Keratinocyte (primary cell): ENCODE measurements around the gene FAM120C. TPM values are rescaled to one million over a fixed set of nuclear protein-coding genes. Genes with fewer than 3 reads are reported as not detected.

ENCODE experiments used
- DNase-seq: peaks from one replicate; pipeline ENCODE4 v3.0.0-alpha.2; 2011; ENCODE audit warnings: low read depth, missing footprints, low spot score
- FAIRE-seq: peaks from 2 replicates; lab custom pipeline; 2011; peaks lifted over from hg19 to GRCh38; lab: Jason Lieb, UNC
- H2AFZ ChIP-seq: 2 replicates; pipeline ENCODE4 v1.6.0; 2012; ENCODE audit warnings: low read length, control low read depth, inconsistent platforms; ENCODE audit not compliant: control insufficient read depth
- H3K27ac ChIP-seq: 2 replicates; pipeline ENCODE4 v1.5.1; 2011; ENCODE audit warnings: low read length; ENCODE audit not compliant: control insufficient read depth, insufficient read depth
- H3K27me3 ChIP-seq: 3 replicates; pipeline ENCODE4 v1.6.0; 2011; ENCODE audit warnings: low read length; ENCODE audit not compliant: control insufficient read depth, insufficient read depth; ENCODE audit errors: extremely low read depth
- H3K36me3 ChIP-seq, 2 experiments: 2 replicates in 1 of 2; 3 replicates in 1 of 2; pipeline ENCODE4 v1.5.1; 2011; ENCODE audit warnings: low read length in 2 of 2, mild to moderate bottlenecking in 1 of 2; ENCODE audit not compliant: control insufficient read depth in 2 of 2, insufficient read depth in 2 of 2; ENCODE audit errors: extremely low read depth in 1 of 2
- H3K4me1 ChIP-seq: 3 replicates; pipeline ENCODE4 v1.5.1; 2011; ENCODE audit warnings: low read length; ENCODE audit not compliant: control insufficient read depth, insufficient read depth; ENCODE audit errors: extremely low read depth
- H3K4me2 ChIP-seq: 3 replicates; pipeline ENCODE4 v1.6.0; 2011; ENCODE audit warnings: low read depth, low read length; ENCODE audit not compliant: control insufficient read depth, insufficient read depth; ENCODE audit errors: extremely low read depth
- H3K4me3 ChIP-seq, 3 experiments: fragments of 200-600 bp in 1 of 3; sonication (generic) in 1 of 3; 2 replicates in 2 of 3; 3 replicates in 1 of 3; pipeline ENCODE4 v1.5.1; 2011 to 2016; ENCODE audit warnings: low read length in 3 of 3, mild to moderate bottlenecking in 3 of 3, control low read depth in 2 of 3, inconsistent platforms in 1 of 3, low read depth in 1 of 3, mixed read lengths in 1 of 3, mixed run types in 1 of 3, moderate library complexity in 1 of 3; ENCODE audit not compliant: control insufficient read depth in 2 of 3, insufficient read depth in 2 of 3; ENCODE audit errors: extremely low read depth in 1 of 3
- H3K79me2 ChIP-seq: 2 replicates; pipeline ENCODE4 v1.6.0; 2012; ENCODE audit warnings: low read length; ENCODE audit not compliant: control insufficient read depth, insufficient read depth
- H3K9ac ChIP-seq: 3 replicates; pipeline ENCODE4 v1.6.0; 2011; ENCODE audit warnings: low read length; ENCODE audit not compliant: control insufficient read depth, insufficient read depth; ENCODE audit errors: extremely low read depth
- H3K9me1 ChIP-seq: 3 replicates; pipeline ENCODE4 v1.6.0; 2011; ENCODE audit warnings: low read length; ENCODE audit not compliant: control insufficient read depth, insufficient read depth; ENCODE audit errors: extremely low read depth
- H3K9me3 ChIP-seq: 2 replicates; pipeline ENCODE4 v1.5.1; 2012; ENCODE audit warnings: low read depth, low read length; ENCODE audit not compliant: control insufficient read depth
- H4K20me1 ChIP-seq: 3 replicates; pipeline ENCODE4 v1.6.0; 2011; ENCODE audit warnings: low read length; ENCODE audit not compliant: control insufficient read depth, insufficient read depth; ENCODE audit errors: extremely low read depth
- CTCF ChIP-seq, 3 experiments: IDR thresholded peaks in 1 of 3; conservative IDR thresholded peaks in 1 of 3; optimal IDR thresholded peaks in 1 of 3; 2 replicates in 2 of 3; 3 replicates in 1 of 3; pipeline versions ENCODE3 to v1.5.1; 2011; ENCODE audit warnings: low read length in 3 of 3, mild to moderate bottlenecking in 3 of 3, moderate library complexity in 2 of 3, control low read depth in 1 of 3, inconsistent platforms in 1 of 3; ENCODE audit not compliant: insufficient read depth in 2 of 3; ENCODE audit errors: extremely low read depth in 1 of 3
- EZH2 ChIP-seq: IDR thresholded peaks from one replicate; pipeline ENCODE4 v1.6.1; 2012; ENCODE audit warnings: inconsistent platforms, mild to moderate bottlenecking, low read length, moderate library complexity
- dilution Hi-C: fragments of 300-500 bp; cut with MboI; formaldehyde crosslinking; loops from one replicate; pipeline ENCODE4 v1.7.0; 2020; ENCODE audit warnings: low sequenced_read_pairs; ENCODE audit not compliant: extremely low pct_ligation_motif_present
- polyA plus RNA-seq, 5 experiments: library from polyadenylated mRNA; depleted of rRNA in 3 of 5; stranded (reverse) in 3 of 5; stranded (forward) in 1 of 5; unstranded in 1 of 5; fragments of >200 nt; gene quantifications; 1 replicate in 1 of 5; 2 replicates in 3 of 5; 3 replicates in 1 of 5; pipeline versions ENCODE4 v1.2.1 to v1.2.3, GENCODE V29; 2011 to 2012; ENCODE audit warnings: missing spikeins in 2 of 5, low read depth in 1 of 5, low replicate concordance in 1 of 5

The FAM120C gene
- polyA plus RNA-seq, 1 donor (not counting 4 experiments of a cell fraction or from before 2014, with no cell fraction given): 1.9 TPM

GRCh38 chrX:54173791-54174190, 9.3 kb downstream of the FAM120C start:
- no peak overlapping the region for H3K27ac ChIP-seq
- FAIRE-seq (no peak), DNase-seq (no peak)
- no peaks in the 10 kb centered on the region for H3K27me3 ChIP-seq
- H3K4me1 ChIP-seq: peaks cover 9% of the 10 kb centered on the region
- H3K36me3 ChIP-seq: no peaks in the 10 kb centered on the region
- H3K9ac ChIP-seq: no peak overlapping the region
- peaks cover 34% of the 10 kb centered on the region for H3K79me2 ChIP-seq
- no peaks in the 10 kb centered on the region for H4K20me1 ChIP-seq
- H3K9me3 ChIP-seq: no peaks in the 10 kb centered on the region
- no peaks in the 10 kb centered on the region for H3K9me1 ChIP-seq
- dilution Hi-C loops: no loop called here
- no peak overlapping the region for H3K4me3 ChIP-seq
- no peak overlapping the region for H3K4me2 ChIP-seq
- H2AFZ ChIP-seq: no peak overlapping the region
- TF ChIP-seq CTCF (optimal IDR thresholded peaks at IDR 0.05 in 1 of 3, IDR thresholded peaks at IDR 0.05 in 1 of 3, conservative IDR thresholded peaks at IDR 0.05 in 1 of 3; ENCODE audit: extremely low read depth in 1 of 3, insufficient read depth in 2 of 3, low read length in 3 of 3) (no peak), EZH2 (no peak)

GRCh38 chrX:54172455-54172854, 10.6 kb downstream of the FAM120C start:
- dilution Hi-C loops: no loop called here
- Histone ChIP-seq H3K9me3 (no peaks in the 10 kb centered on the region), H4K20me1 (no peaks in the 10 kb centered on the region), H3K36me3 (no peaks in the 10 kb centered on the region), H3K4me1 (peaks cover 3% of the 10 kb centered on the region), H3K79me2 (peaks cover 32% of the 10 kb centered on the region), H3K9ac (no peak overlapping the region), H3K4me3 (no peak overlapping the region), H3K27ac (no peak overlapping the region), H2AFZ (no peak overlapping the region), H3K9me1 (no peaks in the 10 kb centered on the region), H3K4me2 (no peak overlapping the region), H3K27me3 (no peaks in the 10 kb centered on the region)
- FAIRE-seq (no peak), DNase-seq (no peak)
- TF ChIP-seq EZH2 (no peak), CTCF (optimal IDR thresholded peaks at IDR 0.05 in 1 of 3, IDR thresholded peaks at IDR 0.05 in 1 of 3, conservative IDR thresholded peaks at IDR 0.05 in 1 of 3; ENCODE audit: extremely low read depth in 1 of 3, insufficient read depth in 2 of 3, low read length in 3 of 3) (no peak)
